SHP77 treated with DMSO at 0.1 percent for 48 hours (cell line): ENCODE data around the gene PPP6R2.
A peak's percentile ranks its signal among the peaks of the same experiment; 100 is the strongest.
"Not testable (repeated sequence)": the region's sequence is repeated elsewhere in the genome, so short reads cannot be mapped to it uniquely, and the experiment has no call there.

Experiments used
- DNase-seq: peaks from one replicate; lab custom pipeline; 2025; lab: John Stamatoyannopoulos, UW

Gene PPP6R2

DNA sequence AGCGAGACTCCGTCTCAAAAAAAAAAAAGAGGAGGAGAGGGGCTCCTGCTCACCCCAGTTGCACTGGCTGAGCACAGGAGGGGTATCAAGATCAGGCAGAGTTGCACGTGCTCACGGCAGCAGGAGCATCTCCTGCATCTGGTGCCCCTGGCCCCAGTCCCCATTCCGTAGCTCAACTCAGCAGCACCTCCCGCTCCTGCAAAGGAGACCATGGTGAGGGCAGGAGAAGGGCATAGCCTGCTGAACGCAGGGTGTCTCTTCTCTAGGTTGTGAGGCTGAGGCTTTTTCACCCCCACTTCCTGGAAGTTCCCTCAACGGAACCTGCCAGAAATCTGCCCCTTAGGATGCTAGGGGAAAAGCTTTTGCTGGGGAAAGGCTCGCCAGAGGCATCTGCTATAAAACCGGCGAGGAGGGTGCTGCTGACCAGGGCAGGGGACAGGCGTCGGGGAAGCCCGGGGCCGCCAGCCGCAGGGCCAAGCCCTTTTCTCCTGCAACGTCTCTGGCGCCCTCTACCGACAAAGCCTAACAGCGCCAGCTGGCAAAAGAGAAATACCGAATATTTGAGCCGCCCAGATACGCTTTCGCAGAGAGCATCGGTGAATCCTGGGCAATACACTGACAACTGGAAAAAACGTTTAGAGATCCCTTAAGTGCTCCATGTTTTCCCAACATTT, 1.0 kb upstream of the PPP6R2 start:
- peak; percentile 91 for DNase-seq

- no peak for DNase-seq
Measured at GRCh38 chr22:50343541-50343935, 411 bp downstream of the PPP6R2 start.

GRCh38 chr22:50346470-50346869, 3.3 kb downstream of the PPP6R2 start:
- no peak for DNase-seq

GRCh38 chr22:50347157-50347556, 4.0 kb downstream of the PPP6R2 start:
- no peak for DNase-seq

DNA sequence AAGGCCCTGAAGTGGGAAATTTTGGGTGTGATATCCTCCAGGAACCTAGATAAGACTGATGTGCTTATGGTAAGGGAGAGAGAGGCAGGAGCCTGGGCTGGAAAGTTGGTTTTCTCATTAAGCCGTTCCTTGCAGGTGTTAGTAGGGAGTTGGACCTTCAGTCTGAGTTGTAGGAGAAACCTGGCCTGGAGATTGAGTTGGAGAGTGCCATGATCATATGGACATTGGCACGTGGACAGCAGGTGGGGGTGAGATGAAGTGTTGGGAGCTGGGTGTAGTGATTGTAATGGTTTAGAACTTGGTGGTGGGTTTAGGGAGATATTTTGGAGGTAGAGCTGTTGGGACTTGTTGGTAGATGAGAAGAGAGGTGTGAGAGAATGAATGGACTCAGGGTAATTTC, 4.9 kb downstream of the PPP6R2 start:
- no peak for DNase-seq

GRCh38 chr22:50356186-50356585, 13.1 kb downstream of the PPP6R2 start:
- no peak for DNase-seq

DNA sequence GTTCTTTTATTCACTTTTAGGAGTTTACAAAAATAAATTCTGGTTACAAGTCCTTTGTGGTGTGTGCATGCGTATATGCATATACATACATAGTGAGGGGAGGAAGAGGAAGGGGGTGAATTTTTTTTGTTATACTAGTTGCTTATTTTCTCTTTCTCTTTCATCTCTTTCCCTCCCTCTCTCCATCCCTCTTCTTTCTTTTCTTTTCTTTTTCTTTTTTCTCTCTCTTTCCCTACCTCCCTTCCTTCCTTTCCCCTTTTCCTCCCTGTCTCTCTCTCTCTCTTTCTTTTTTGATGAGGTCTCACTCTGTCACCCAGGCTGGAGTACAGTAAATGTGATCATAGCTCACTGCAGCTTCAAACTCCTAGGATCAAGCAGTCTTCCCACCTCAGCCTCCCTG, 14.1 kb downstream of the PPP6R2 start:
- no peak for DNase-seq

DNA sequence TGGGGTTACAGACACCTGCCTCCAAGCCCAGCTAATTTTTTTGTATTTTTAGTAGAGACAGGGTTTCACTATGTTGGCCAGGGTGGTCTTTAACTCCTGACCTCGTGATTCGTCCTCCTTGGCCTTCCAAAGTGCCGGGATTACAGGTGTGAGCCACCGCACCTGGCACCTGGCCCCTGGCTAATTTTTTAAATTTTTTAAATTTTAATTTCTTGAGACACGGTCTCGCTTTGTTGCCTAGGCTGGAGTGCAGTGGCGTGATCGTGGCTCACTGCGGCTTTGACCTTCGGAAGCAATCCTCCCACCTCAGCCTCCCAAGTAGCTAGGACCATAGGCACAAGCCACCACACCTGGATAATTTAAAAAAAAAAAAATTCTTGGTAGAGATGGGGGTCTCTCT, 14.6 kb downstream of the PPP6R2 start:
- no peak for DNase-seq

GRCh38 chr22:50360578-50360977, 17.5 kb downstream of the PPP6R2 start:
- DNase-seq, result no peak

GRCh38 chr22:50361222-50361621, 18.1 kb downstream of the PPP6R2 start:
- no peak for DNase-seq

- DNase-seq, result no peak
Measured at GRCh38 chr22:50361688-50362087, 18.6 kb downstream of the PPP6R2 start.

DNA sequence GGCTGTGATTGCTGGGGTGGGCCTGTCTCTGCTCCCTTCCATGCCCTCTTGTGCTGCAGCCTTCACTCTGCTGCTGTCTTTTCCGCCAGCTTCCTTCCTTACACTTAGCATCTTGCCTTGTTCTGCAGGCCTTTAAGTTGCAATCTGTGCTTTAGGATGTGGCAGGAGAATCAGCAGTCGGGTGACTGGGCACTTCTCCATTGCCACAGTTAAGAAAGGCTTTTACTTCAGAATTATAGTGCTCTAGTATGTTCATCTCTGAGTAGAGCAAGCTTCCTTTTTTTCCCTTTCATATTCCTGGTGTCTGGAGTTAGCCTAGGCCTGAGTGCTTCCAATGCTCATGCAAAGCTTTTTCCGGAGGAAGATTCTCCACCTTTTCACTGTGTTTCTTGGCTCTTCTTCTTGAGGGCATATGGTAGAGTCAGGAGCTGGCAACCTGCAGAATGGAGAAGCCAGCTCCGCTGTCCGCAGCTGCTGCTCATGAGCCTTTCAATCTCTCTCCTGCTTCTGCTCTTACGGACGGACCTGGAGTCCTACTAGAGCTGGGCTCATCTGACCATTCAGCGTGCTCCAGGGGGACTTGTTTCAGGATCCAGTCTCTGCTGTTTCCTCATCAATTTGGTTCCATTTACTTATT, 20.2 kb downstream of the PPP6R2 start:
- DNase-seq, result no peak

DNA sequence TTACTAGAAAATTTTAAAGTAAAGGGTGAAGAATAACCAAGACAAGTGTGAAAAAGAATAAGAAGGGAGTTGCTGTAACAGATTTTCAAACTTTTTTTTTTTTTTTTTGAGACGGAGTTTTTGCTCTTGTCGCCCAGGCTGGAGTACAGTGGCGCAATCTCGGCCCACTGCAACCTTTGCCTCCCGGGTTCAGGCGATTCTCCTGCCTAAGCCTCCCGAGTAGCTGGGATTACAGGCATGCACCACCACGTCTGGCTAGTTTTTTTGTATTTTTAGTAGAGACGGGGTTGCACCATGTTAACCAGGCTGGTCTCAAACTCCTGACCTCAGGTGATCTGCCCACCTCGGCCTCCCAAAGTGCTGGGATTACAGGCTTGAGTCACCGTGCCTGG, 20.7 kb downstream of the PPP6R2 start:
- not testable (repeated sequence) for DNase-seq

- no peak for DNase-seq
Measured at GRCh38 chr22:50367778-50368500, 24.8 kb downstream of the PPP6R2 start.

DNA sequence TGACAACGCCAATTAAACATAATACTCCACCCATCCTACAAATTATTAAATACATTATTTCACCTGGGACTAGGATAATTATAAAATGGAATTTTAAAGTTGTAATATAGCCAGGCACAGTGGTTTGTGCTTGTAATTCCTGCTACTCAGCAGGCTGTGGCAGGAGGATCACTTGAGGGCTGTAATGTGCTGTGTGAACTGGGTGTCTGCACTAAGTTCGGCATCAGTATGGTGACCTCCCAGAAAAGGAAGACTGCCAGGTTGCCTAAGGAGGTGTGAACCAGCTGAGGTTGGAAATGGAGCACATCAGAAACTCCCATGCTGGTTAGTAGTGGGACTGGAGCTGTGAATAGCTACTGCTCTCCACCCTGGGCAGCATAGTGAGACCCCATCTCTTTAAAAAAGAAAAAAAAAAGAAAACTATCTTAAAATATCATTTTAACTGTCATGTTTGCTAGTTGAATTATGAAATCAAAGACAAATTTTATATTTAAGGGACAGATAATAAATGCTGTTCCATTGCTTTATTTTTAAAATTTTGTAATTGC, 28.0 kb downstream of the PPP6R2 start:
- DNase-seq, result no peak

DNA sequence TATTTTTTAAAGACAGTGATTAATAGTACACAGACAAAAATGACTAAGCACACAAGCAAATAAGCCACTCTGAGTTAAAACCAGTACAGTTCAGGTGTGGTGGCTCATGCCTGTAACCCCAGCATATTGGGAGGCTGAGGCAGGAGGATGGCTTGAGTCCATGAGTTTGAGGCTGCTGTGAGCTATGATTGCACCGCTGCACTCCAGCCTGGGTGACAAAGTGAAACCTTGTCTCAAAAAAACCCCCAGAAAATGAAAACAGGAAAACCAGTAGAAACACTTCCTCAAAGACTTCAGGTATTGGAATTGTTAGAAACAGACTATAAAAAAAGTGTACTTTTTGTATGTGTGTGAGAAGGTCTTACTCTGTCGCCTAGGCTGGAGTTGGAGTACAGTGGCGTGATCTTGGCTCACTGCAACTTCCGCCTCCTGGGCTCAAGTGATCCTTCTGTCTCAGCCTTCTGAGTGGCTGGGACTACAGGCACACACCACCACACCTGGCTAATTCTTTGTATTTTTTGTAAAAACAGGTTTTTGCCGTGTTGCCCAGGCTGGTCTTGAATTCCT, 33.0 kb downstream of the PPP6R2 start:
- no peak for DNase-seq

DNA sequence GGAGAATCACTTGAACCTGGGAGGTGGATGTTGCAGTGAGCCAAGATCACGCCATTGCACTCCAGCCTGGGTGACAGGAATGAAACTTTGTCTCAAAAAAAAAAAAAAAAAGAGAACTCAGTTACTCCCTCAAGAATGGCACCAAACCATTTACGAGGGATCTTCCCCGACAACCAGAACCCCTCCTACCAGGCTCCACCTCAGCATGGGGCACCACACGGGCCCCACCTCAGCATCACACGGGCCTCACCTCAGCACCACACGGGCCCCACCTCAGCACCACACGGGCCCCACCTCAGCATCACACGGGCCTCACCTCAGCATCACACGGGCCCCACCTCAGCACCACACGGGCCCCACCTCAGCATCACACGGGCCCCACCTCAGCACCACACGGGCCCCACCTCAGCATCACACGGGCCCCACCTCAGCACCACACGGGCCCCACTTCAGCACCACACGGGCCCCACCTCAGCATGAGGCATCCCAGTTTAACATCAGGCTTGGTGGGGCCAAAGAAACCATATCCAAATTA, 38.0 kb downstream of the PPP6R2 start:
- DNase-seq, result not testable (repeated sequence)

DNA sequence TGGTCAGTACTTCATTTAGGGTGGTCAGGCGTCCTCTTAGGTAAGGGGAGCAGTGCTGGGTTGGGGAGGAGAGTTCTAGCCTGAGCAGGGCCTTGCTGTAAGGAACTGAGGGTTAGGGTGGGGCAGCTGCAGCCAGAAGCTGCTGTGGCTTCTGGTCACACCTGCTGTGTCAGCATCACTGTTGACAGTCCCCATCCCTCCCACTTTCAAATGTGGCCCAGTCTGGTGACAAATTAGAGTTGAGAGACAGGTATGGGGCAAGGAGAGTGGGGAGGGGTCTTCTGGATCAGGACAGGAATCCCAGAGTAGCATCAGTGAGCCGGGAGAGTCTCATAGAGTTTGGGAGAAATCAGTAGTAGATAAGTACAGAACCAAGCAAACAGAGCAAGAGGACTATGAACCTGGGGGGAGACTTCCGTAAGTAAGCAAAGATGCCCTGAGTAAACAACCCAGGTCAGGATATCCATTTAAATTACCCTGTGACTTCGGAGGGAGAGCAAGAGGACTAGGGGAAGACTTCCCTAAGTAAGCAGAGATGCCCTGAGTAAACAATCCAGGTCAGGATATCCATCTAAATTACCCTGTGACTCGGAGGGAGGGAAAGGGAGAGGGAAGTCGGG, 53.7 kb downstream of the PPP6R2 start:
- no peak for DNase-seq

DNA sequence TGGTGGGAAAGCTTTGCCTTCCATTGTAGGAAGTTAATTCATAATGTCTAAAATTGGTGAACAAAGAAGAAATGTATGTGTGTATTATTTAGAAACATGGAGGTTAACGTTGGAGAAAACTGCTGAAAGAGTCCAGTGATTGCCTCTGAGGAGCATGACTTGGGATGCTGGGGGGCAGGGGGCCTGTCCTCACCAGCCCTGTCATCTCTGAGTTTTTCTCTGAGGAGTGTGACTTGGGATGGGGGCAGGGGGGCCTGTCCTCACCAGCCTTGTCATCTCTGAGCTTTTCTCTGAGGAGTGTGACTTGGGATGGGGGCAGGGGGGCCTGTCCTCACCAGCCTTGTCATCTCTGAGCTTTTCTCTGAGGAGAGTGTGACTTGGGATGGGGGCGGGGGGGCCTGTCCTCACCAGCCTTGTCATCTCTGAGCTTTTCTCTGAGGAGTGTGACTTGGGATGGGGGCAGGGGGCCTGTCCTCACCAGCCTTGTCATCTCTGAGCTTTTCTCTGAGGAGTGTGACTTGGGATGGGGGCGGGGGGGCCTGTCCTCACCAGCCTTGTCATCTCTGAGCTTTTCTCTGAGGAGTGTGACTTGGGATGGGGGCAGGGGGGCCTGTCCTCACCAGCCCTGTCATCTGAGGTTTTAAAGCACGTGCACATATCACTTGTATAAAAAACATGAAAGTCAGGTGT, 54.4 kb downstream of the PPP6R2 start:
- not testable (repeated sequence) for DNase-seq

DNA sequence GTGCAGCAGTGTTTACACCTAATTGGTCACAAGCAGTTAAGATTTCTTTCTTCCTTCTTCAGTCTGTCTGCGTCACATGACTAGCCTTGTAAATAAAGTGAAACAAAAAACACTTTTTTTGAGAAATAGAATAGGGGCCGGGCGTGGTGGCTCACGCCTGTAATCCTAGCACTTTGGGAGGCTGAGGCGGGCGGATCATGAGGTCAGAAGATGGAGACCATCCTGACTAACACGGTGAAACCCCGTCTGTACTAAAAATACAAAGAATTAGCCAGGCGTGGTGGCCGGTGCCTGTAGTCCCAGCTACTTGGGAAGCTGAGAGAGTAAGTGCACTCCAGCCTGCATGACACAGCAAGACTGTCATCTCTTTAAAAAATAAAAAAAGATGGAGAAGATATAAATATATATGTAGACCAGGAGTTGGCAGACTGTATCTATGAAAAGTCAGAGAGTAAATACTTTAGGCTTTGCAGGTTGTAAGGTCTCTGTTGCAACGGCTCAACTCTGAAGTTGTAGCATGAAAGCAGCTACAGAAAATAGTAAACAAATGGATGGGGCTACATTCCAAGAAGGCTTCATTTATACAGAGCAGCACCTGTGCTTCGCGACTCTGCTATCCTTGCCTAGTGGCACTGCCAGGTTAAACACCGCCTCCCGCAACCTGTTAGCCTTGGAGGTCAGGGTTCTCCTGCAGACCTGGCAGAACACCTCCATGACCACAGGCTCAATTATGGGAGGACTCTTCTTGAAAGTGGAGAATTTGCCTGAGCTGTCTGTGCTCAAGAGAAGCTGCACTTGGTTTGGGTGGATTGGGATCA, 55.9 kb downstream of the PPP6R2 start:
- no peak for DNase-seq
